HG02610 (cell line): ENCODE results near the gene TMEM40.
"Not testable (repeated sequence)": the region's sequence is repeated elsewhere in the genome, so short reads cannot be mapped to it uniquely, and the experiment has no call there.

Experiments
- ATAC-seq: cut with Tn5 transposase; IDR thresholded peaks from one replicate; pipeline ENCODE4 v1.9.1; 2021; ENCODE audit warnings: mild to moderate bottlenecking, moderate library complexity; ENCODE audit not compliant: unreplicated experiment

Gene TMEM40, protein sequence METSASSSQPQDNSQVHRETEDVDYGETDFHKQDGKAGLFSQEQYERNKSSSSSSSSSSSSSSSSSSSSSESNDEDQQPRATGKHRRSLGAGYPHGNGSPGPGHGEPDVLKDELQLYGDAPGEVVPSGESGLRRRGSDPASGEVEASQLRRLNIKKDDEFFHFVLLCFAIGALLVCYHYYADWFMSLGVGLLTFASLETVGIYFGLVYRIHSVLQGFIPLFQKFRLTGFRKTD

DNA sequence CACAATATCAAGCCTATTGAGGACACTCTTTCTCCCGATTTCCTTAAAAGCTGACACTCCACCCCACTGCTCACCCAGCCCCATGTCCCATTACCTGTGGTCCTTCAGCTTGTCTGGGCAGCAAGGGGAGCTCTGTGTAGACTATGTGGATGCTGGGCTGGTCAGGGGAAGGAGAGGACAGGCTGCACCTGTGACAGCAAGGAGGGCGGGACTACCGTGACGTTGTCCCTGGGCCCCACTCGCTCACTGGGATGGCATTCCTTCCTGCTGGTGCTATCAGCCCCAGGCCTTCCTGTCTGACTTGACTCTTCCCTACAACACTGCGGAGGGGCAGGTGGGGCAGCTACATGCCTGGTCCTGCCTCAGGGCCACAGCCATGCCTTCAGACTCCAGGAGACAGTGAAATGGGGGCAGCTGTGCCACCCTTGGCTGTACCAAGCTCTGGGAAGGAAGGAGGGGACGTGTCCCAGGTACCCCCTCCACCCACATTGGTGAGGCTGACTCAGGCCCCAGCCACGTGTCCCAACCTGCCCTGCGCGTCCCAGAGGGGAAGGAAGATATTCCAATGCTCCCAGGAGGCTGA lies at the start of gene TMEM40:
Gene TMEM40, minus strand, starts transcription at position 163 of the 583 bp plus-strand sequence. CDS start 9,427 bp downstream, outside the sequence.
- no peak for ATAC-seq

DNA sequence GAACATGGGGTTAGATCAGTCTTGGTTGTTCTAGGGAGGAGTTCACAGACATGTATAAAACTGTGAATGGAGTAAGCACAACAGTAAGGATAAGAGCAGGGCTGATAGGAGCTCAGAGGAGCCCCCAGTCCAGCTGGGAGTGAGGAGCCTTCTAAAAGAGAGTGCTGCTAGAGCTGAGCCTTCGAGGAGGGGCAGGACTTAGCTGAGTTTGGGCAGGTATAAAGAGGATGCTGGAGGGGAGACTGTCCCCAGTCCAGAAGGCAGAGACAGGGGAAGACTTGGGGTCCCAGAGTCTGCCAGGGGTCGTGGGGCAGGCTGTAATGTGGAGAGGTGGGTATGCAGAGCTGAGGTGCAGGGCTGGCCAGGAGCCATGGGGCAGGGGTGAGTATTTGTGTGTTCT lies 49.5 kb upstream of the TMEM40 start:
- ATAC-seq = no peak

DNA sequence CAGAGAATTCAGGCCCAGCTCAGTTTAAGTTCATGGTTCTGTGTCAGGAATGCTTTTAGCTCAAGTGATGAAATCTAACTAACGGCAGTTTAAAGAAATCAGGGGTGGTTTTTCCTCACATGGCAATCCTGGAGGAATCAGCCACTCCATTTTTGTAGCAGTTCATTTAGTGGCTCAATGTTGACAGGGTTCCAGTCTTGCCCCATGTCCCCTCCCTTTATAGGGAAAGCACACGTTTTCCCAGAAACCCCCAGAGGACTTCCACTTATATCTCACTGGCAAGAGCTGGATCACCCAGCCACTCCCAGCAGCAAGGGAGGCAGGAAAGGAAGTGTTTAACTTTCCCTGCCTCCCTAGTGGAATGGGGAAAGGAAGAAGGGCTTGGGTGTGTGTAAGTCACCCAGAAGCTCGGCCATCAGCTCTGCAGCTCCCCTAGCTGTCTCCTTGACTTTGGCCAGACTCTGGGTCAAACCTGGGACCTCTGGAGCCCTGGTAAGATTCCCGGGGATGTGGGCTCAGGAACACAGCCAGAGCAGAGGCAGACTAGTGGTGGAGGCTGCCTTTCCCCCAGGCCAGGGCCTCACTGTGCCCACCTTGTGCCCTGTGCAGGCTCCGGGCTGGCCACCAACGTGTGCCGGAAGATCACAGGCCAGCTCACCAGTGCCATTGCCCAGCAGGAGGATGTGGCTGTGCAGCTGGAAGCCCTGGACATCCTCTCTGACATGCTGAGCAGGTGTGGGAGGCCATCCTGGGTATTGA lies 48.7 kb upstream of the TMEM40 start:
- ATAC-seq = no peak

DNA sequence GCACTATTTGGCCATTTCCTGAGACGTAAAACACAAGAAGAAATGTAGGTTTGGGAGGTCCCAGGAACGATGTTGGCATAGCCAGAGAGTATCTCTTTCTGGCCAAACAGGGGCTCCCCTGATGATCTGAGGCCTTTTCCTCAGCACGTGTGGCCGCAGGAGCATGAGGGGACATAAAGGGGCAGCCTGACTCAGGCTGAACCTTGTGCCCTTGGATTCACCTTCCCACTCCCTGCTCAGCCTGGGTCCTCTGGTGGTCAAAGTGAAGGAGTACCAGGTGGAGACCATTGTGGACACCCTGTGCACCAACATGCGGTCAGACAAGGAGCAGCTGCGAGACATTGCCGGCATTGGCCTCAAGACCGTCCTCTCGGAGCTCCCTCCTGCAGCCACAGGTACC lies 48.0 kb upstream of the TMEM40 start:
- ATAC-seq = no peak

DNA sequence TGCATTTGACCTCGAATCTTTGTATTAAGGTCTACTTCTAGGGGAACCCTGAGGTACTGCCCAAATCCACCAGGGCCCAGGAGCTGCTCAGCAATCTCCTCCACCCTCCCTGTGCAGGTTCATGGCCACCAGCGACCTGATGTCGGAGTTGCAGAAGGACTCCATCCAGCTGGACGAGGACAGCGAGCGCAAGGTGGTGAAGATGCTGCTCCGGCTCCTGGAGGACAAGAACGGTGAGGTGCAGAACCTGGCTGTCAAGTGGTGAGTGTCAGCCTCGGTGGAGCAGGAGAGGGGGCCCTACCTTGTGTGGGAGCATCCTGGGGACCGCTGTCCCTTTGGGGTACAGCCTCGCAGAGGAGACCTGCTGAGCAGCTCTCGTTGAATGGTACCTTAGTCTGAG lies 44.3 kb upstream of the TMEM40 start:
- ATAC-seq = no peak

DNA sequence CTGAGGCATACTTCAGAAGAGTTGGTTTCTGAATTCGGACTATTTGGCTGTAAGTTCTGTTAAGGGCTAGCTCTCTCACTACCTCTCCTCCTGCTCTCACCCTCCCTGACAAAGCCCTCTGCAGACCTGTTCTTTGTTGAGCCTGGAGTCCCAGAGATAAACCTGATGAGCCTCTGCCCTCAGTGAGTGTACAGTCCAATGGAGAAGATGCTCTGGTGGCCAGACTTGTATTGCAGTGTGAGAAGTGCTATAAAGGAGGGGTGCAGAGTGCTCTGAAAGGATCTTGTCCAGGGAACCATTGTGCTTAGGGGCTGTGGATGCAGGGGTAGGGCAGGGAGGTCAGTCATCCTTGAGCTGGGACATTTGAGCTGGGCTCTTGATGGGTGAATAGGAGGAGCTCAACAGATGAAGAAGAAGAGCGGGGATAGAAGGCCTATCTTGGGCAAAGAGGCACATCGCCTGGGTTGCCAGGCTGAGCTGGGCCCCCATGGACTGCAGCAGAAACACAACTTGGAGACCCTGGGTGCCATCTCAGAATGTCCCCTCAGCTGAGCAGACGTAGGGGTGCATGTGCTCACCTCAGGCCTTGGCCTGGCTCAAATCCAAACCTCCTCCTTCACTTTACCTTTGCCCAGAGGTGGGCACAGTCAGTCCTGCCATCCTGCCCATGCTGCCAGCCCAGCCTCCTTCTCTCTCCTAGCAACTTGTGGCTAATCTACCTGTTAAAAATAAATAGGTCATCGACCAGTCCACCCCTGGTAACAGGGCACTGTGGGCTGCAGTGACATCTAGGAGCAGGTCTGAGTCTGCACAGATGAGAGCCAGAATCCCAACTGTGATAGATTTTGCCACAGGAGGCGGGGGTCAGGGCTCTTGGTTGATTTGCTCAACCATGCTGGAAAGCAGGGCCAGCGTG lies 40.7 kb upstream of the TMEM40 start:
- no peak for ATAC-seq

DNA sequence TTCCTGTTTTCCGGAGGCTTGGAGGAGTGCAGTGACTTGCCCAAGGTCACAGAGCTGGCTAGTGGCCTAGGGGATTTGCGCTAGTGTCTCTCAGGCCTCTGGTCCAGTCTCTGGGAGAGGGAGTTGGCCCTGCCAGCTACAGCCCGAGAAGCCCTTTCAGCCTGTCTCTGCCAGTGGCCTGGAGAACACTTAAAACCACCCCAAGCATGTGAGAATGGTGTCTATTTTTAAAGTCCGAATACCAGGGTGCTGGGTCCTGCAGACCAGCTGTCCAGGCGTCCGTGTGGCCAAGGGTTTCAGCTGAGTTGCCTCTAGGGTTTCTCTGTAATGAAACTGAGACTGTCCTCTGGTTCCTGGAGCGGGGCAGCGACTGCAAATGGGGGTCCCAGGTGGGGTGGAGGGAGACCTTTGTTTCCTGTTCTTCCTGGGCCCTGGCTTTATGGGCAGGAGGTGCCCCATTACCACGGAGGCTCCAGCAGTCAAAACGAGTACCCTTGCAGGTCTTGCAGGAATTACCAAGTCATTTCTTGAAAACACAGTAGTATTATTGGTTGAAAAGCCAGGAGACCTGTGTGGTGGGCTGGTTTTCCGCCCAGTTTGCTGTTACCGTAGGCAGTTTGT lies 39.6 kb upstream of the TMEM40 start:
- ATAC-seq = no peak

DNA sequence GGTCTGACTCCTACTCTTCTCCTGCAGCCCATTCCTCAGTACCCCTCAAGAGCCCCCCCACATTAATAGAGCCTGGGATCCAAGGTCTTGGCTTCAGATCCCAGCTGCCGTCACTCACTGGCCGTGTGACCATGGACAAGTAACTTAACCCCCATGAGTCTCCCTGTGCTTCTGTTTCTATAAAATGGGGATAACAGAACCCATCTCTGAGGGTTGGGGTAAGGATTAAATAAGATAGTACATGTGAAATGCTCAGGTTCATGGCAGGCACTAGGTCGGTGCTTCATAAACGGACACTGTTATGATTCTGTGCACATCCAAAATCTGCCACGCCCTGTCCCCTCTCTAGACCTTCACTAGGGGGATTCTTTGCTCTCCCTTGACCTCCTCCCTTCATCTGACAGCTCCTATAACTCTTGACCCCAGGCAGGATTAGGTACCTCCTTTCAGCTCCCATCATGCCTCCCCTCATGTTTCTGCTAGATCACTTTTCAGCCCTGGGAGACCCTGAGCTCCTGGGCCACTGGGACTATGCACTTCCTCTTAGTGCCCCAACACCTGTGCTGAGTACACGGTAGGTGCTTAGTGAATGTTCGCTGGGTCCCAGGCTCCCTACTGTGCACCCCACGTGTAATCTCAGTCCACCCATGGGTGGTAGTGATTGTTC lies 39.0 kb upstream of the TMEM40 start:
- ATAC-seq = no peak

DNA sequence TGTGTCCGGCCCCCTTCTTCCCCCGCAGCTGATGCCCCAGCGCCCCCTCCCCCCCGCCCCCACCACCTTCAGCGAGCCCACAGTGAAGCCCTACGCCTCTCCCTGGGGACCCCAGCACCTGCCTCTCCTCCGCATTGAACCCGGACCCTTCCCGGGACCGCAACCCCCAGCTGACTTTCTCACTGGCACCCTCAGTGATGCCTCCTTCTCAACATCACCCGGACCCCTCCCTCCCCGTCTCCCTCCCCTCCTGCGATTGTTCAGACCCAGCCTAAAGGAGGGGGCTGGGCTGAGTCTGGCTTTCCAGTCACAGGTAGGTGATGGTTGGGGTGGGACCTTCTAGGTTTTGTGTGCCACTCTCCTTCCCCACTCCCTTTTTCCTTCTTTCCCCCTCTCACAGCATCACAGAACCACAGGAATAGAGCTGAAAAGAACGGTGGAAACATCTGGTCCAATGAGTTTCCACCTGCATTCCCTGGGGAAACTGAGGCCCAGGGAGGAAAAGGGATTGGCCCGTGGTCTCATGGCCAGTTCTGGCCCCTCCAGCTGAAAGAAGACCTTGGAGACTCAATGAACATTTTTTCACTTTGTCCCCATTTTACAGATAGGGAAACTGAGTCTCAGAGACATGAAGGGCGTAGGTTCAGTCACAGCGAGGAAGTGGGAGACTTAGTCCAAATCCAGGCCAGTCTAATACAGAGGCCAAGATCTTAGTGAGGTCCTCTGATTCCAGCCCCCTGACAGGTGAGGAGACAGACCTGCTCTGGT lies 38.2 kb upstream of the TMEM40 start:
- no peak for ATAC-seq

DNA sequence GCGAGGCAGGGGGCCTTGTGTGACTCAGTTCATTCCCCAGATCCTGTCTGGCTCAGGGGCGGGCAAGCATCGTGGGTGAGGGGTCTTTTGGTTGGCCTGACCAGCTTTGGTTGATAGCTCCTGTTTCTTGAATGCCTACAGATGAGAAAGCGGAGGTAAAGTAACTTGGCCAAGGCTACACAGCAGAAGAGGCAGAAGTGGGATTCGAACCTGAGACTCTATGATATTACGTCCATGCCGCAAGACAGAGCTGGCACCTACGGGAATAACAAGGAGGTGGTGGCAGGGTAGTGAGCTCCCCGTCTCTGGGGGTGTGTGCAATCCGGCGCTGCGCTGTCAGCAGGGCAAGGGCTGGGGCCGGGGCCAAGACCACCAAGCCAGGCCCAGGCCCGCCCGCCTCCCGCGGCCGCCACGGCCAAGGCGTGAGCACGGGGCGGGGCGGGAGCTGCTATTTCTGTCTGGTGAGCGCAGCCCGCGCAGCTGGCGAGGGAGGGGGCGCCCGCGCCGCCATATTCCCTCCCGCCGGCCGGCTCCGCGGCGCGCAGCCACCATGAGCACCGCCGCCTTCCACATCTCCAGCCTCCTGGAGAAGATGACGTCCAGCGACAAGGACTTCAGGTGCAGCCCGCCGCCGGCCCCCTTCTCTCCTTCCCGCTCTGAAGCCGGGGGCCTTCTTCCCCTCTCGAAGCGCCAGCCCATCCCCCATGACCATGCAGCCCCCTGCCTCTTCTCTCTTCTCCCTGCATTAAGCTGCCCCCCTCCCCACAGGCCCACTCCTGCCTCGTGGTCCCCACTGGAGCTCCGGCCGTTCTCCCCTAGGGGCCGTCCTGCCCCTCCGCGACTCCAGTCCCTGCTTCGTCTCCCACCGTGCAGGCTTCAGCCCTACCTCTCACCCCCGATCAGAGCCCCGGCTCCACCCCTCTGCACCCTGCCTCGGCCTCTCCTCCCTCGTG lies 37.4 kb upstream of the TMEM40 start, which contains the start of gene CAND2:
Gene CAND2, plus strand, starts transcription at position 510 of the 953 bp plus-strand sequence. Its CDS starts 41 bp downstream, at position 551.
- no peak for ATAC-seq

DNA sequence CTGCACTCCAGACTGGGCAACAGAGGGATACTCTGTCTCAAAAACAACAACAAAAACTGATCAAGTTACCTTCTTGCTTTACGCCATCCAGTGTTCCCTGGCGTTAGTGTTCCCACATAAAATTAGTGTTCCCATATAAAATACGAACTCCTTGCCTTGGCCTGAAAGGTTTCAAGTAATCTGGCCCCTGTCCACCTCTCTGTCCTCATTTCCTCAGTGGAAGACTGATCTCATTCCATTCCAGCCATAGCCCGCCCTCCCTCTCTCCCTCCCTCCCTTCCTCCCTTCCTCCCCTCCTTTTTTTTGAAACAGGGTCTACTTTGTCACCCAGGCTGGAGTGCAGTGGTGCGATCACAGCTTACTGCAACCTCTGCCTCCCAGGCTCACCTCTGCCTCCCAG lies 34.6 kb upstream of the TMEM40 start:
- no peak for ATAC-seq

DNA sequence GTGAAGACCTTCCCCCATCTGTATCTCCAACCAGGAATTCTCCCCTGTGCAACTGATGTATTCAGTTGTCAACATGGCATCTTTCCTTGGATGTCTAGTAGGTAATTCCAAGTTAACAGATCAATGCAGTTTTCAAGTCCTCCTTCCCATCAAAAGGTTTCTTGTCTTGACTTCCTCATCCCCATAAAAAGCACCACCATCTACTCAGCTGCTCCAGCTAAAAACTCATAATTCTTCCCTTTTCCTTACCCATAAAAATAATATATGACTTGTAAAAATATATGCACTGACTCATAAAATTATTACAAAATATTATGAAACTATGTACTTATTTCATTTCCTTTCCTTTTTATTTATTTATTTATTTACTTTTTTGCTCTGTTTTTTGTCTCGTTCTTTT lies 32.4 kb upstream of the TMEM40 start:
- no peak for ATAC-seq

DNA sequence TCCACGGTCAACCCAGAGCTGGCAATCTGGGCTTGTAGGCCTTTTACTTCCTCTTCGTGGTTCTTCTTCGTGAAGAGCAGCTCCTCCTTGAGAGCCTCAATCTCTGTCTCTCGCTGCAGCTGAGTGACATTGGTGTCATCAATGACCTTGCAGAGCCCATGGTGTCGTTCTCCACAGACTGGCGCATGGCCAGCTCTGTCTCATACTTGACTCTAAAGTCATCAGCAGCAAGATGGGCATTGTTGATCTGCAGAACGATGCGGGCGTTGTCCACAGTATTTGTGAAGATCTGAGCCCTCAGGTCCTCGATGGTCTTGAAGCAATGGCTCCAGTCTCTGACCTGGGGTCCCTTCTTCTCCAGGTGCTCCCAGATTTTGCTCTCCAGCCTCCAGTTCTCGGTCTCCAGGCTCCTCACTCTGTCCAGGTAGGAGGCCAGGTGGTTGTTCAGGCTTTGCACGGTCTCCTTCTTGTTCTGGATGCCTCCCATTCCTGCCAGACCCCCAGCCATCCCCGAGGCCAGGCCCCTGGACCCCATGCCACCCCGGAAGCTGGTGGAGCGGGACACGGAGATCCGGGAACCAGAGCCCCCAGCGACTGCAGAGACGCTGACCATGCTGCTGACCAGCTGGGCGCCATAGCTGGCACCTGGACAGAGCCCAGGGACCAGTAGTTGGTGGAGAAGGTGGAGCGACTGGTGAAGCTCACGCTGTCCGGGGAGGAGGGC lies 29.1 kb upstream of the TMEM40 start:
- not testable (repeated sequence) for ATAC-seq

DNA sequence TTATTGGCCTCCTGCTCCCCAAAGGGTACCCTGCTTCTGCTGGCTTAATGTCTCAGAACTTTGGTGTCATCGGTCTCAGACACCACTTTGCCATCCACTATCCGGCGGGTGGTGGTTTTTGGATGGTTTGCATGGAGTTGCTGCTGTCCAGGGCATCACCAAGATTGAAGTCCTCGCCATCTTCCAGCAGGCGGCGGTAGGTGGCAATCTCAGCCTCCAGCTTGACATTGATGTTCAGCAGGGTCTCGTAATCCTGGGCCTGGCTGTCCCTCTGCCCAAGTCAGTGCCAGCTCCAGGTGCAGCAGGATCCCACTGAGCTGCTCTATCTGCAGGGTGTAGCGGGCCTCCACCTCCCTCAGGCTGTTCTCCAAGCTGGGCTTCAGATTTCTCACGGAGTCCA lies 28.3 kb upstream of the TMEM40 start:
- ATAC-seq = not testable (repeated sequence)

DNA sequence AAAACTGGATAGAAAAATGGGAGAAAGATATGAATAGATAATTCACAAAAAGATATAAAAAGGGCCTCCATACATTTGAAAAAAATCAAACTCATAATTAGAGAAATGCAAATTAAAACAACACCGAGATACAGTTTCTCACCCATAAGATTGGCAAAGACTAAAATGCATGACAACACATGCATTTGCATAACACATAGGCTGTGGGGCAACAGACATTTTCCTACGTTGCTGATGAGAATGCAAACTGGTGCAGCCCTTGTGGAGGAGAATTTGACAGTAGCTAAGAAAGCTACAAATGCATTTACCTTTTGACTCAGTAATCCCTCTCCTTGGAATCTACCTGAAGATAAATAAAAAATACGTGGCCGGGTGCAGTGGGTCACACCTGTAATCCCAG lies 26.0 kb upstream of the TMEM40 start:
- ATAC-seq = no peak

DNA sequence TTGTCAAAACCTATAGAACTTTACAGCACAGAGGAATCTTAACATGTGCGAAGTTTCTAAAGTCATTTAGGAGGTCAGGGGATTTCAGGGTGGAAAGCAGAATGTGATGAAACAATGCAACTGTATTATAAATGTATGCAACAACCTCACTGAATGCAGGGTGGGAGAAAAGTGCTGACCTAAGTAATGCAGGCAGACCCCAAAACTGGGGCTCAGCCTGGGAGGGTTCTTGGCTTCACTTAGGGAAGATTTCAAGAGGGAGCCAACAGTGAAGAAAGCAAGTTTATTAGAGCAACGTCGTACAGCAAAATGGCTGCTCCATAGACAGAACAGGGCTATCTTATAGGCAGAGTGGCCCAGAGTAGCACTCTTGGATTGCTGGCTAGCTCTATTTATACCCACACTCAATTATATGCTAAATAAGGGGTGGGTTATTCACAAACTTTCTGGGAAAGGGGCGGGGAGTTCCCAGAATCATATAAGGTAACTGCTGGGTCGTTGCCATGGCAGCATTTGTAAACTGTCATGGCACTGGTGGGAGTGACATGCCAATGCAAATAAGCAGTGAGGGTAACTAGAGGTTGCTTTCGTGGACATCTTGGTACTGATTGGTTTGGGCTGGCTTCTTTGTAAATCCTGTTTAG lies 23.2 kb upstream of the TMEM40 start:
- no peak for ATAC-seq

DNA sequence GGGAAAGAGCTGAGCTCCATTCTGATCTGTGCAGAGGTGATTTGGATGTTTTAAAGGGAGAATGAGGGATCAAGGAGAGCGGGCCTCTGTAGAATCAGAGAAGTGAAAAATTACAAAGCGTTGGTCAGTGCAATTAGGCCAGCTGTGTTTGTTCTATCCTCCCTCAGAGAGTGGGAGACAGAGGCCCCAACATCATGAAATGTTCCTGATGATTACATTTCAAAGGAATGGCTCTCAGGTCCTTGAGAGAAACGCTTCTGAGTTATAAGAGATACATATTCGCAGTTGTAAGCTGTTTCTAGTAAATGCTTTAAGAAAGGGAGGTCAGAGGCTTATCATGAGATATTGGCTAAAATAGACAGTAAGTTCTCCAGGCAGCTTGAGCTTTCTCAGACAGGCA lies 21.7 kb upstream of the TMEM40 start:
- no peak for ATAC-seq
